Measurements from ENCODE around the gene KLK14. TPM values are rescaled to one million over a fixed set of nuclear protein-coding genes. Genes with fewer than 3 reads are reported as not detected.

Gene KLK14
- total RNA-seq, 1 donor from 2014 or later = 0.82 TPM

DNA sequence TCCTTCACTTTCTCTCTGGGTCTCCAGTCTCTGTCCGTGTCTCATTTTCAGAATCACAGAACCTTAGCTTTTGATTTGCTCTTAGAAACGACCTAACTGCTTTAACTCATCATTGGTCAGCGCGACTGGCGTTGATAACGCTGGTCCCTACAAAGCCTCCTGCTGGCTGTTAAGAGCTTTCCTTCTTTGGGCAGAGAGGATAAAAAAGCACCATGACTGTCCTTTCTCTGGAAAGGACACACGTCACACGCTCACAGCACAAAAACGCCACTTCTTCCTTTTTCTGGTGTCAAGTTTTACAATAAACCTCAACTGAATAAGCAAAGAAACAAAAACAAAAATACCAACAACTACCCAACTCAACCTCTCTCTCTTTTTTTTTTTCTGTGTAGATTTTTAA is 46.2 kb downstream of the KLK14 start:
- H3K4me1 Mint-ChIP-seq = no peaks in the 10 kb centered on the region
- no peak for DNase-seq
- no peak overlapping the region for H3K27ac Mint-ChIP-seq
- peaks cover 14% of the 10 kb centered on the region for H3K27me3 Mint-ChIP-seq
- H3K9me3 Mint-ChIP-seq = no peaks in the 10 kb centered on the region
- POLR2A ChIA-PET = no interaction called here
- CTCF ChIA-PET = no interaction called here
- TF ChIP-seq, protein P1, sequence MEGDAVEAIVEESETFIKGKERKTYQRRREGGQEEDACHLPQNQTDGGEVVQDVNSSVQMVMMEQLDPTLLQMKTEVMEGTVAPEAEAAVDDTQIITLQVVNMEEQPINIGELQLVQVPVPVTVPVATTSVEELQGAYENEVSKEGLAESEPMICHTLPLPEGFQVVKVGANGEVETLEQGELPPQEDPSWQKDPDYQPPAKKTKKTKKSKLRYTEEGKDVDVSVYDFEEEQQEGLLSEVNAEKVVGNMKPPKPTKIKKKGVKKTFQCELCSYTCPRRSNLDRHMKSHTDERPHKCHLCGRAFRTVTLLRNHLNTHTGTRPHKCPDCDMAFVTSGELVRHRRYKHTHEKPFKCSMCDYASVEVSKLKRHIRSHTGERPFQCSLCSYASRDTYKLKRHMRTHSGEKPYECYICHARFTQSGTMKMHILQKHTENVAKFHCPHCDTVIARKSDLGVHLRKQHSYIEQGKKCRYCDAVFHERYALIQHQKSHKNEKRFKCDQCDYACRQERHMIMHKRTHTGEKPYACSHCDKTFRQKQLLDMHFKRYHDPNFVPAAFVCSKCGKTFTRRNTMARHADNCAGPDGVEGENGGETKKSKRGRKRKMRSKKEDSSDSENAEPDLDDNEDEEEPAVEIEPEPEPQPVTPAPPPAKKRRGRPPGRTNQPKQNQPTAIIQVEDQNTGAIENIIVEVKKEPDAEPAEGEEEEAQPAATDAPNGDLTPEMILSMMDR (IDR thresholded peaks at IDR 0.05) = no peak
- ATAC-seq (ENCODE audit: low read depth) = no peak
- no peaks in the 10 kb centered on the region for H3K36me3 Mint-ChIP-seq (ENCODE audit: low read depth)
- no peak overlapping the region for H3K4me3 Mint-ChIP-seq
- intact Hi-C loops (cut with micrococcal nuclease) = no loop called here

DNA sequence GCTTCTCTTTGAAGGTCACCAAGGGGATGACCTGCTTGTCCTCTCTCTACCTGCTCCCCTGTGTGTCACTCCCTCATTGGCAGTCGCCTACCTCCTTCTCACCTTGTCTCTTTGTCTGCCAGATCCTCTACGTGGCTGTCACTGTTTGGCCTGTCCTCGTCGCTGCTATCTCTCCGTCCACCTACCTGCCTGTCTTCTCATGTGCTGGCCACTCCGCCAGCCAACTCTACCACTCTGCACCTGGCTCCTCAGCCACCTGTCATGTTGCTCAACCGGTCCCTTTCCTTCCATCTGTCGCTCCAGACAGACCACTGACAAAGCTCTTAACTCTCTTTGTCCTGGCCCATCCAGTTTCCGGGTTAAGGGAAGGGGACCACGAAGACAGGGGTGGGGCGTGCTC is 48.0 kb downstream of the KLK14 start, which contains the start of gene KLK12:
TSS of gene KLK12 (minus strand) at position 299 of the 400 bp plus-strand sequence. CDS start 381 bp downstream, outside the sequence.
- no peak for DNase-seq

DNA sequence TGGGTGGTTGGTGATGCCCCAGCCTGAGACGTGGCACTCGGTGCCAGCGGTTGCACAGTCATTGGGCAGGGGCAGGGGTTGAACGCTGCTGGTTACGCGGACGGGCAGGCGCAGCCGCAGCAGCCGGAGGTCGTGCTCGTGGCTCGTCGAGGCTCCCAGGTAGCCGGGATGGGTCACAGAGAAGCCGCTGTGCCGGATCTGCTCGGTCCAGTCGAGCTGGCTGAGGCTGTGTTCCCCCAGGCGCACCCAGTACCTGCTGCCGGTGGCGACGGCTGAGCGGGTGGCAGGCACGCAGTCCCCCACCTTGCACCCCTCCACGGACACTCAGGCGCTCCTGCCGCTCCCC is 50.8 kb downstream of the KLK14 start:
- DNase-seq = no peak
- Mint-ChIP-seq H3K9me3 (no peaks in the 10 kb centered on the region), H3K27ac (no peak overlapping the region), H3K36me3 (ENCODE audit: low read depth) (no peaks in the 10 kb centered on the region), H3K27me3 (peaks cover 28% of the 10 kb centered on the region), H3K4me1 (no peaks in the 10 kb centered on the region), H3K4me3 (no peak overlapping the region)
- no peak for ATAC-seq (ENCODE audit: low read depth)
- POLR2A ChIA-PET = no interaction called here
- CTCF ChIA-PET = no interaction called here
- TF ChIP-seq, protein P1 (IDR thresholded peaks at IDR 0.05) = no peak
- intact Hi-C loops (cut with micrococcal nuclease) = no loop called here

More for the DNA sequence above, 48.0 kb downstream of the KLK14 start, which contains the start of gene KLK12:
- H3K27ac Mint-ChIP-seq = no peak within 1 kb of the TSS
- no peaks in the 10 kb centered on the region for H3K9me3 Mint-ChIP-seq
- peaks cover 21% of the 10 kb centered on the region for H3K27me3 Mint-ChIP-seq
- H3K4me3 Mint-ChIP-seq = no peak within 1 kb of the TSS
- H3K4me1 Mint-ChIP-seq = no peaks in the 10 kb centered on the region
- POLR2A ChIA-PET = no interaction called here
- intact Hi-C loops (cut with micrococcal nuclease) = no loop called here
- H3K36me3 Mint-ChIP-seq (ENCODE audit: low read depth) = no peaks in the 10 kb centered on the region
- ATAC-seq (ENCODE audit: low read depth) = no peak
- TF ChIP-seq, protein P1 (IDR thresholded peaks at IDR 0.05) = no peak
- CTCF ChIA-PET = no interaction called here

DNA sequence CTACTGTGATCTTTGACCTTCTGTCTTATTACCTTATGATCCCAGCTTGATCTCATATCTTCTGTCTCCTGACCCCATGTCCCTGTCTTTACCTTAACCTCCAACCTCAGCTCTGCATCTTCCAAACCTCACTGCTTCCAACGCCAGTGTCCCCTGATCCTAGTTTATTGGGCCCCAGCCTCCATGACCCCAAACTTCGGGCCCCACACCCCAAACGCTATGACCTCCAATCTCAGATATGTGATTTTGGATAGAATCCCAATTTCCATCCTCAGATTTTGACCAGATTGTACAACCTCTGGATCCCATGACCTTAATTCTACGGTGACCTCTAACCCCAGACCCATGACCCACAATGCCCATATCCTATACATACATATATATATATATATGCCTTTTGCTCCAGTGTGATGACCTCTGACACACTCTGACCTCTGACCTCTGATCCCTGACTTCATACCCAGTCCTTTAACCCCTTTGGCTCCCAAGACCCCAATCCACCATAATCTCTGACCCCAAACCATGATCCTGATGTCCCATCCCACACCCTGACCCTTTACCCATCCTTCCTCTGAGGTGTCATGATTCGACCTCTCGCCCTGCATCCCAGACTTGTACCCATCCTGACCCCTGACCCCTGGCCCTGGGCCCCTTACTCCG is 51.3 kb downstream of the KLK14 start:
- Mint-ChIP-seq H3K36me3 (ENCODE audit: low read depth) (no peaks in the 10 kb centered on the region), H3K27me3 (peaks cover 27% of the 10 kb centered on the region), H3K4me3 (no peak overlapping the region), H3K27ac (no peak overlapping the region), H3K9me3 (no peaks in the 10 kb centered on the region), H3K4me1 (no peaks in the 10 kb centered on the region)
- DNase-seq (no peak), ATAC-seq (ENCODE audit: low read depth) (no peak)
- intact Hi-C loops (cut with micrococcal nuclease) = no loop called here
- TF ChIP-seq, protein P1 (IDR thresholded peaks at IDR 0.05) = no peak
- CTCF ChIA-PET = no interaction called here
- POLR2A ChIA-PET = no interaction called here

DNA sequence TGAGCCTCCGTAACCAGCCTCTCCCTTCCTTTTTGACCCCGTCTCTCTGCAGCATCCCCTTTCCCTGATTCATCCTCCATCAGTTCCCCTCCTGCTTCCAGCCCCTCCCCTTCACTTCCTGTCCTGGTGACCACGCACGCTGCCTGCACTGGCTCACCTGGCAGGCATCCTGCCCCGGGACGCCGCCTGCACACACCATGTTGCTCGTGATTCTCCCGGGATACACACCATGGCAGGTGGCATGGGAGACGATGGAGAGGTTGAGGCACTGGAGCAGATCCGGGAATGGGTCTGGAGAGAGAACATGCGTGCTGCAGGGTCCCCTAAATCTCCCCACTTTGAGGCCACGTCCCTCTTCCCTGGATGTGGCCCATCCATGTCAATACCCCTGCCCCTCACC is 52.1 kb downstream of the KLK14 start:
- no peak for DNase-seq
- ChIA-PET CTCF (no interaction called here), POLR2A (no interaction called here)
- Mint-ChIP-seq H3K36me3 (ENCODE audit: low read depth) (no peaks in the 10 kb centered on the region), H3K4me1 (no peaks in the 10 kb centered on the region), H3K4me3 (no peak overlapping the region), H3K9me3 (no peaks in the 10 kb centered on the region), H3K27ac (no peak overlapping the region), H3K27me3 (peaks cover 27% of the 10 kb centered on the region)
- TF ChIP-seq, protein P1 (IDR thresholded peaks at IDR 0.05) = no peak
- intact Hi-C loops (cut with micrococcal nuclease) = no loop called here
- no peak for ATAC-seq (ENCODE audit: low read depth)

All from activated B cell treated with CpG ODN at 0.5 μM for 24 hours (primary cell).